Right atrium auricular region (tissue), 2 donors: Measurements from ENCODE around the gene RIMKLB. TPM values are rescaled to one million over a fixed set of nuclear protein-coding genes. Genes with fewer than 3 reads are reported as not detected.

ENCODE experiments used
- DNase-seq: peaks from one replicate; pipeline ENCODE4 v3.0.0-alpha.2; 2019; ENCODE audit warnings: low spot score
- H3K27ac ChIP-seq, 2 donors: fragments of 200-600 bp; sonication (generic); 1 replicate in 1 of 2; 2 replicates in 1 of 2; pipeline ENCODE4 v1.5.1; 2016 to 2019
- H3K27me3 ChIP-seq, 2 donors: fragments of 200-600 bp; sonication (generic); one replicate each; pipeline versions ENCODE4 v1.5.1 to v1.6.0; 2017 to 2019
- H3K36me3 ChIP-seq: fragments of 200-600 bp; sonication (generic); one replicate; pipeline ENCODE4 v1.5.1; 2016
- H3K4me1 ChIP-seq, 2 donors: fragments of 200-600 bp; sonication (generic); one replicate each; pipeline versions ENCODE4 v1.5.1 to v1.6.0; 2017 to 2019
- H3K4me3 ChIP-seq, 2 donors: fragments of 200-600 bp; sonication (generic); 1 replicate in 1 of 2; 2 replicates in 1 of 2; pipeline ENCODE4 v1.5.1; 2017 to 2019; ENCODE audit warnings: mild to moderate bottlenecking in 1 of 2, moderate library complexity in 1 of 2
- H3K9me3 ChIP-seq, 2 donors: fragments of 200-600 bp; sonication (generic); one replicate each; pipeline ENCODE4 v1.5.1; 2019
- total RNA-seq, 2 donors: library from RNA; depleted of rRNA; stranded (reverse); fragments of >200 nt; gene quantifications; one replicate each; pipeline ENCODE4 v1.1.0, GENCODE V29; 2016
- TF ChIP-seq, protein P1 (sequence below), 2 donors: fragments of 200-600 bp; sonication (generic); IDR thresholded peaks; one replicate each; pipeline ENCODE4 v1.5.1; 2019; ENCODE audit warnings: antibody characterized with exemption in 2 of 2

RIMKLB gene
- total RNA-seq, 2 donors from 2014 or later: 9.7 to 10.7 TPM

DNA sequence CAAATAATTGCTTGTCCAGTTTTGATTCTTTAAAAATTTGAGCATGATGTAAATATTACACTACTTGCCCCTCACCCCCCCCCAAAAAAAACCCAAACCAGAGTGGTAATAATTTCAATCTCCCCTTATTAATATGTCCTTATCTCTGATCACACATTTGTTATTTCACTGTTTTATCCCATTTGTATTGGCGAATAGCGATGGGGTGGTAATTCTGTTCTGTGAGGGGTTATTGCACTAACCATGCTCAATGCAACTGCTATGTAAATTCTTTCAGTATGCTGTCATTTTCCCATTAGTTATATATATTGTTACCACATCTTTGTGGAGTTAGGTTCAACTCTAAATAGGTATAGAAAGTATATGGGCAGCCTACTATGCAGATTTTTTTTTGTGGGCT, 1.1 kb downstream of the RIMKLB start:
- TF ChIP-seq, protein P1, sequence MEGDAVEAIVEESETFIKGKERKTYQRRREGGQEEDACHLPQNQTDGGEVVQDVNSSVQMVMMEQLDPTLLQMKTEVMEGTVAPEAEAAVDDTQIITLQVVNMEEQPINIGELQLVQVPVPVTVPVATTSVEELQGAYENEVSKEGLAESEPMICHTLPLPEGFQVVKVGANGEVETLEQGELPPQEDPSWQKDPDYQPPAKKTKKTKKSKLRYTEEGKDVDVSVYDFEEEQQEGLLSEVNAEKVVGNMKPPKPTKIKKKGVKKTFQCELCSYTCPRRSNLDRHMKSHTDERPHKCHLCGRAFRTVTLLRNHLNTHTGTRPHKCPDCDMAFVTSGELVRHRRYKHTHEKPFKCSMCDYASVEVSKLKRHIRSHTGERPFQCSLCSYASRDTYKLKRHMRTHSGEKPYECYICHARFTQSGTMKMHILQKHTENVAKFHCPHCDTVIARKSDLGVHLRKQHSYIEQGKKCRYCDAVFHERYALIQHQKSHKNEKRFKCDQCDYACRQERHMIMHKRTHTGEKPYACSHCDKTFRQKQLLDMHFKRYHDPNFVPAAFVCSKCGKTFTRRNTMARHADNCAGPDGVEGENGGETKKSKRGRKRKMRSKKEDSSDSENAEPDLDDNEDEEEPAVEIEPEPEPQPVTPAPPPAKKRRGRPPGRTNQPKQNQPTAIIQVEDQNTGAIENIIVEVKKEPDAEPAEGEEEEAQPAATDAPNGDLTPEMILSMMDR (IDR thresholded peaks at IDR 0.05): no peak
- peak overlapping the region in 1 of 2 donors; percentile 96 for H3K27ac ChIP-seq
- H3K27me3 ChIP-seq: no peaks in the 10 kb centered on the region
- H3K4me1 ChIP-seq: peaks cover 0 to 39% of the 10 kb centered on the region in 2 donors
- no peaks in the 10 kb centered on the region for H3K36me3 ChIP-seq
- no peaks in the 10 kb centered on the region for H3K9me3 ChIP-seq
- H3K4me3 ChIP-seq: peak overlapping the region; percentile 73 to 99
- no peak for DNase-seq

DNA sequence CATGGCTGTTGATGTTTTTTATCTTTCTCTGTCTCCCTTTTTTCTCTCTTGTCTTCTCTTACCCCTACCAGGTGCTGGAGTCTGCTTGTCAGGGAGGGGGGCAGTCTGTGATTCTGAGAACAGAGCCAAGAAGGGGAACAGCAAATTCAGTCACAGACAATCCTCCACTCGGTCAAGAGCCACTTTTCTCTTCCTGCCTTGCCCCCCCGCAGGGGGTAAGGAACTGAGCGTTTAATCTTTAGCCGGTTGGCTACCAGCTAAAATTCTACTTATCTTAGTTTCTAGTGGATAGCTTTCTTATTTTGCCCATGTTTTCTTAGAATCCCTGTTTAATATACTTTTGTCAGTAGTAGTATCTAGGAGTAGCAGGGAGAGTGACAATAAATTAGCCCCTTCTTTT, 1.9 kb downstream of the RIMKLB start:
- no peaks in the 10 kb centered on the region for H3K9me3 ChIP-seq
- no peaks in the 10 kb centered on the region for H3K36me3 ChIP-seq
- no peak for DNase-seq
- TF ChIP-seq, protein P1 (IDR thresholded peaks at IDR 0.05): no peak
- peaks cover 0 to 39% of the 10 kb centered on the region in 2 donors for H3K4me1 ChIP-seq
- H3K4me3 ChIP-seq: no peak overlapping the region
- peak overlapping the region; percentile 22 to 32 for H3K27ac ChIP-seq
- H3K27me3 ChIP-seq: no peaks in the 10 kb centered on the region

DNA sequence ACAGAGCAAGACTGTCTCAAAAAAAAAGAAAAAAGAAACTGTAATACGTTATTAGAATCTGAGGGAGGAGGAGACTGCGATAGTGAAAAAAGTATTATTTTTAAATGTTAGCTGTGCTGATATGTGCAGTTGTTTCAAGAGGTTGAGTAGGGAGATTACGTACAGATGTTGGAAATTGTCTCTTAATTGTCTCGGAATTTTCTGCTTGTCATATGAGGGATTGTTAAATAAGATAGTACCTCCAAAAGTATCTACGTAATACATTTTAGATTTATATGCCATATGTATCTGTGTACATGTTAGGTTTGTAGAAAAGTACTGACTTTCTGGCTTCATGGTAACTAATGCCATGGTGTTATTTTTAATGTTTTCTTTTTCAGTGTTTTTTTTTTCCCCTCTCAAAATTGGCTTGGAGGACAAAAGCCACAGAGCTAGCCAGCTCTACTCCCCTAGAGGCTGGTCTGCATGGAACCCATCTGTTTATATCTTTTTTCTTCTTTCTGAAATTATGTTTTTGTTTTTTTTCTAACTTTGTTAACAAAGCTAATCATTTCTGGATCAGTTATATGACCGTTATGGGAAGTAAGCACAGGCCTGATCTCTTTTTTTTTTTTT, 3.4 kb downstream of the RIMKLB start:
- DNase-seq: no peak
- Histone ChIP-seq H3K36me3 (no peaks in the 10 kb centered on the region), H3K4me3 (no peak overlapping the region), H3K4me1 (peaks cover 0 to 37% of the 10 kb centered on the region in 2 donors), H3K27me3 (no peaks in the 10 kb centered on the region), H3K9me3 (no peaks in the 10 kb centered on the region), H3K27ac (peak overlapping the region in 1 of 2 donors; percentile 32)
- TF ChIP-seq, protein P1 (IDR thresholded peaks at IDR 0.05): no peak

DNA sequence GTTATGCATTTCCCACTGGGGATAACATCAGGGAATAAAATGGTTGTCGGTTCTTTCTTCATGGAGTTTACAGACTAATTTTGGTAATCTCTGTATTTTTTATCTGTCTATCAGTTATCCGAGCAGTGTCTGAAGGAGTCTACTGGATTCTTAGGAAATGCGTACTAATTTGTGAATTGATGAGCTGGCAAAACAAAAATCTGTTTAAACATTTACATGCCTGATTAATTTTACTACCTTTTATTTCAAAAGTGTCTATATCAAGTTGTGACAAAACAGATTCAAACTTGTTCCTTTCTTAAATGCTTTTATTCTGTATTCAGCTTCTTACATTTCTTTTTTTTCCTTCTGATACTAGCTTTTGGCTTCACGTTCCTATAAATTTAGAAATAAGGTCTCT, 4.4 kb downstream of the RIMKLB start:
- H3K9me3 ChIP-seq: no peaks in the 10 kb centered on the region
- no peaks in the 10 kb centered on the region for H3K27me3 ChIP-seq
- no peak for DNase-seq
- no peaks in the 10 kb centered on the region for H3K36me3 ChIP-seq
- H3K4me1 ChIP-seq: peaks cover 0 to 28% of the 10 kb centered on the region in 2 donors
- H3K27ac ChIP-seq: no peak overlapping the region
- H3K4me3 ChIP-seq: no peak overlapping the region
- TF ChIP-seq, protein P1 (IDR thresholded peaks at IDR 0.05): no peak

DNA sequence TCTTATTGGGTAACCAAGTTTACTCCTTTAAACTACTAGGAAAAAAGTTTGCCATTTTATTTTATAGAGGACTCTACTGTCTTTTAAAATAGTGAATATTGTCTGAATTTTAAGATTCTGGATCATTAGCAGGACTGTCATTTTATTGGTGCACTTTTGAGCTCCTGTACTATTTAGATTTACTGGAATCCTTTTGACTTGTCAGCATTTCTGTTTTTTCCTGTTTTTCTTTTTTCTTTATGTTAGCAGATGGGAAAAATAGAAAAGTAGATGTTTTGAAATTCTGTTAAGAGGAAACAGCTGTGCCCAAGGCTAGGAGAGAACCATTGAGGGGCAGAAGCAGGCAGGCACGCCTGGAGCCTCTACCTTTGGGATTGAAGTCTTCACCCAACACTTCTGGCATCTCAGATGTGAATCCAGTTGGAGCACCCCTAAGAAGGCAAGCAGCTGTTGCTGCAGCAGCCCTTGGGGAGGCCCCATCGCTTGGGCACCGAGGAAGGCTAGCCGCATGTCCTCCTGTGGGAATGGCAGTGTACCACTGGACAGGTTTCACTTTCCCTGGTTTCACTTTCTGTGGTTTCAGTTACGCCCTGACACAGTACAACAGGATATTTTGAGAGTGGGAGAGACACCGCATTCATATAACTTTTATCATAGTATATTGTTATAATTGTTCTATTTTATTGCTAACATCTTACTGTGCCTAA, 11.5 kb downstream of the RIMKLB start:
- DNase-seq: no peak
- H3K27ac ChIP-seq: peak overlapping the region; percentile 44 to 58
- no peaks in the 10 kb centered on the region for H3K36me3 ChIP-seq
- peaks cover 0 to 33% of the 10 kb centered on the region in 2 donors for H3K4me1 ChIP-seq
- TF ChIP-seq, protein P1 (IDR thresholded peaks at IDR 0.05): no peak
- no peaks in the 10 kb centered on the region for H3K27me3 ChIP-seq
- H3K9me3 ChIP-seq: no peaks in the 10 kb centered on the region
- peak overlapping the region in 1 of 2 donors; percentile 40 for H3K4me3 ChIP-seq
